HTR-8/SVneo (cell line): ENCODE measurements around the gene TMEM238L.

Source experiments
- DNase-seq: peaks from one replicate; pipeline ENCODE4 v3.0.0; 2011; ENCODE audit warnings: low spot score, mixed read lengths; ENCODE audit not compliant: insufficient read length
- FAIRE-seq: peaks from 2 replicates; lab custom pipeline; 2011; peaks lifted over from hg19 to GRCh38; lab: Jason Lieb, UNC

Gene TMEM238L

DNA sequence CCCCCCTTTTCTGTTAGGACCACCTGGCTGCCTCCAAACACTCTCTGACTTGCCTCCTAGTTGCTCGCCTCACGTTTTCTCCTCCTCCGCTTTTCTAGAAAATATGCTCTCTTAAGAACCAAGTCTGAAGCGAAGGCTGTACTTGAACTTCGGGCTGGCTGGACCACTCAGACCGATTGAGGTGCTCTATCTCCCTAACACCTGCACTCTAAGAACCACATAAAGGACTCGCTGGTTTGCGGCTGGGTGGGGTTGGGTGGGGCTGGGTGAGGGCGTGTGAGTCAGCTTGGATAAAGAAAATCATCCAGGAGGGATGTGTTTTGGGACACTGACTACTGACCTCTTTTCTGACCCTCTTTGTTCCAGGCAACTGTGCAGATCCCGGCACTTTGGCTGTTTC is 51.2 kb downstream of the TMEM238L start:
- FAIRE-seq (no peak), DNase-seq (no peak)

DNA sequence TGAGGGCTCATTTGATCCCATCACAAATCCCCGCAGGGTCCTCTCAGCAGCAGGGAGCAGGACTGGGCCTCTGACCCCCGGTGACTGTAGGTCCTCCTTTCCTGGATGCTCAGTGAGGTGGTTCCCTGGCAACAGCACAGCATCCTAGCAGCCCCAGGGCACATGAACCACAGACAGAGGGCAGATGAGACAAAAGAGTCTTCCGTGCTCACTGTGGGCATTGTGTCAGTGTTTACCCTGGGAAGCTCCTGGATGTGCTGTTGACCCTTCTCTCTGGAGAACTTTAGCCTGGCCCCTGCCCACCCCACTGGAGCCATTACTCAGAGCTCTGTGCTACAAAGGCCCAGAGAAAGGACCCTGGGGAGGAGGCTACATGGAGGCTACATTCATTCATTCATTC is 52.3 kb downstream of the TMEM238L start:
- FAIRE-seq (no peak), DNase-seq (no peak)

DNA sequence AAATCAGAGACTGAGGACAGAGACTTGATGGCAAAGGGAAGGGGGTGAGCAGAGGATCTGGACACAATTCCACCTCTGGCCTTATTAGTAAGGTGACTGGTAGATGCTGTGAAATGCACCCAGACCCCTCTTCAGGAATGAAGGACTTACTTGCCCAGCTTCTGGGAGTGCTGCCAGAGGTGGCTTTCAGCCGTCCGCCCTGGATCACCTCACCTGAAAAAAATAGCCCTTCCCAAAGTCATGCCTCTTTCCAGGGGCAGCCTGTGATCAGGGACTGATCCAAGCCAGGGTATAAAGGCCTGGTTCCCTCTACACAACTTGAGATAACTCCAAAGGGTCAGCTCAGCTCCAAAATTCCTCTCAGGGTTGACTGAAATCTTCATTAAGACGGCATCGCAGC is 53.7 kb downstream of the TMEM238L start:
- FAIRE-seq, result no peak

DNA sequence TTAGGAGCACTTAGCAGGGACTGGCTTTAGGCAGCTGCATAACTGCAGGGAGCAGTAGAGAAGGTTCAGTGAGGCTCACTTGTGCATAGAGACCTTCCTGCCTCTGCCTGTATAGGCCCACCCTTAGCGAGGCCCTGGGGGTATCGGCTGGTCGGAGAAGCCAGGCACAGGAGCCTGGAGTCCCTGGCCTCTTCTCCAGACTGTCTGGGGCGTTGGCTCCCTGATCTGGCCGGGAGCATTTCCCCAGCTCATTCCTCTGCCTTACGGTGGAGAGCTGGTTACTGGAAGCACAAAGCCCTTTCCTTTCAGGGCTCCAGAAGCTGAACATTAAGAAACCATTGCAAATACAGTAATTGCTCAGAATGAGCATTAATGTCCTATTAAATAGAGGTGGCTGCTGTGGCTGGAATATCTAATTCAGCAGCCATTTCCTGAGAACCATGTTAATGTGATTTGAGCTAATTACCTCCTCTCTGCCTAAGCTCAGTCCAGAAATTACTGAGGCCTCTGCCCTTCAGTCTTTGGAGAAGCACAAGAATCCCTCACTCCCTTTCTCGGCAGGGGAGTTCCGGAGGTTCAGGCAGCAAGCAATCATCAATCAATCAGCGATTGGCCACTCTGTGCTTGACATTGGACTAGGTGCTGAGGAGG is 55.2 kb downstream of the TMEM238L start:
- FAIRE-seq, result no peak
- no peak for DNase-seq

More for the DNA sequence above, 53.7 kb downstream of the TMEM238L start:
- no peak for DNase-seq

DNA sequence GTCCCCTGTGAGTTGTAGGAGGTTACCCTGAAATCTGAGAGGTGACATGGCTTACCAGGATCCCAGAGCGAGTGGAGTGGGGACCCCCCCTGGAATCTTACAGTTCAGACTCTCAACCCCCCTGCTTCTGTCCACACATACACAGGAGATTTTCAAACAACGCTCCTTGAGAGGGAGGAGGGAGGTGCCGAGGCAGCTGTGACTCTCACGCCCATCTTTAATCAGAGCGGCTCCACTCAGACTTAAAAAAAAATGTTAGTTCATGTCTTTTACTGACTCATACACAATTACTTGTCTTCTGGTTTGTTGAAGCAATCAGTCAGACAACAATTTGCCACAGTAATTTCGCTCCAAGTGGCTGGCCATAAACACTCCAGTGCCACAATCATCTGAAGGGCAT is 58.7 kb downstream of the TMEM238L start:
- FAIRE-seq, result no peak

More for the DNA sequence above, 58.7 kb downstream of the TMEM238L start:
- no peak for DNase-seq
